CD14-positive monocyte (primary cell): ENCODE results near the gene TNFAIP2. TPM values are rescaled to one million over a fixed set of nuclear protein-coding genes. Genes with fewer than 3 reads are reported as not detected.
"Not testable (repeated sequence)": the region's sequence is repeated elsewhere in the genome, so short reads cannot be mapped to it uniquely, and the experiment has no call there.

Experiments
- DNase-seq, 3 donors: peaks; one replicate each; pipeline ENCODE4 v3.0.0-alpha.2; 2011 to 2022
- H2AFZ ChIP-seq: 2 replicates; pipeline ENCODE4 v1.6.0; 2012; ENCODE audit warnings: mild to moderate bottlenecking, low read depth, low read length, inconsistent platforms; ENCODE audit not compliant: insufficient read depth, poor library complexity, severe bottlenecking
- H3K27ac ChIP-seq, 2 donors: 1 replicate in 1 of 2; 2 replicates in 1 of 2; pipeline ENCODE4 v1.5.1; 2012 to 2013; ENCODE audit warnings: low read length in 2 of 2, control low read depth in 1 of 2, inconsistent platforms in 1 of 2, low read depth in 1 of 2, mild to moderate bottlenecking in 1 of 2
- H3K27me3 ChIP-seq, 2 donors: one replicate each; pipeline versions ENCODE4 v1.6.0 to v1.6.1; 2011 to 2013; ENCODE audit warnings: low read length in 2 of 2; ENCODE audit not compliant: control insufficient read depth in 2 of 2, insufficient read depth in 2 of 2
- H3K36me3 ChIP-seq, 2 donors: replicated peaks in 1 of 2; 1 replicate in 1 of 2; 2 replicates in 1 of 2; pipeline versions ENCODE4 v1.5.1 to v1.6.1; 2012 to 2013; ENCODE audit warnings: low read length in 2 of 2, control low read depth in 1 of 2, inconsistent platforms in 1 of 2, mild to moderate bottlenecking in 1 of 2; ENCODE audit not compliant: insufficient read depth in 2 of 2, control insufficient read depth in 1 of 2
- H3K4me1 ChIP-seq, 2 donors: 1 replicate in 1 of 2; 2 replicates in 1 of 2; pipeline versions ENCODE4 v1.5.1 to v1.6.1; 2012 to 2013; ENCODE audit warnings: low read length in 2 of 2, control low read depth in 1 of 2, inconsistent platforms in 1 of 2, mild to moderate bottlenecking in 1 of 2, moderate library complexity in 1 of 2; ENCODE audit not compliant: insufficient read depth in 2 of 2, control insufficient read depth in 1 of 2
- H3K4me2 ChIP-seq: replicated peaks from 2 replicates; pipeline ENCODE3; 2012; ENCODE audit warnings: low read length, moderate library complexity, mild to moderate bottlenecking; ENCODE audit not compliant: poor library complexity, severe bottlenecking; ENCODE audit errors: extremely low read depth
- H3K4me3 ChIP-seq, 3 experiments: fragments of 200-600 bp in 1 of 3; sonication (generic) in 1 of 3; replicated peaks in 1 of 3; 1 replicate in 2 of 3; 2 replicates in 1 of 3; pipeline ENCODE4 v1.5.1; 2011 to 2013; ENCODE audit warnings: low read length in 3 of 3, mild to moderate bottlenecking in 3 of 3, control low read depth in 2 of 3, low read depth in 2 of 3, inconsistent platforms in 1 of 3, moderate library complexity in 1 of 3
- H3K79me2 ChIP-seq: 2 replicates; pipeline ENCODE4 v1.6.0; 2012; ENCODE audit warnings: mild to moderate bottlenecking, control low read depth, inconsistent platforms, low read length, moderate library complexity; ENCODE audit not compliant: insufficient read depth
- H3K9ac ChIP-seq: 2 replicates; pipeline ENCODE4 v1.6.0; 2017; ENCODE audit warnings: low read length, mild to moderate bottlenecking; ENCODE audit not compliant: insufficient read depth, poor library complexity, severe bottlenecking
- H3K9me3 ChIP-seq, 2 donors: replicated peaks in 1 of 2; 1 replicate in 1 of 2; 2 replicates in 1 of 2; pipeline versions ENCODE4 v1.5.1 to v1.6.1; 2012 to 2013; ENCODE audit warnings: low read length in 2 of 2, control low read depth in 1 of 2; ENCODE audit not compliant: control insufficient read depth in 1 of 2, insufficient read depth in 1 of 2
- H4K20me1 ChIP-seq: 2 replicates; pipeline ENCODE4 v1.6.0; 2012; ENCODE audit warnings: mild to moderate bottlenecking, low read length, control low read depth, moderate library complexity; ENCODE audit not compliant: insufficient read depth
- H3K27ac Mint-ChIP-seq, 7 donors: one replicate each; pipeline ENCODE4 v1.8.0; 2020; ENCODE audit warnings: mild to moderate bottlenecking in 7 of 7, mixed read lengths in 7 of 7, moderate library complexity in 6 of 7, inconsistent platforms in 2 of 7
- H3K27me3 Mint-ChIP-seq, 3 donors: one replicate each; pipeline ENCODE4 v1.8.0; 2021 to 2022; ENCODE audit warnings: low read depth in 3 of 3, mild to moderate bottlenecking in 3 of 3, mixed read lengths in 3 of 3, moderate library complexity in 3 of 3, inconsistent platforms in 1 of 3
- H3K36me3 Mint-ChIP-seq, 2 donors: one replicate each; pipeline ENCODE4 v1.8.0; 2020; ENCODE audit warnings: mixed read lengths in 2 of 2, inconsistent platforms in 1 of 2, mild to moderate bottlenecking in 1 of 2
- H3K4me1 Mint-ChIP-seq: one replicate; pipeline ENCODE4 v1.8.0; 2020; ENCODE audit warnings: mild to moderate bottlenecking, mixed read lengths
- H3K4me3 Mint-ChIP-seq, 2 donors: one replicate each; pipeline ENCODE4 v1.8.0; 2020; ENCODE audit warnings: mild to moderate bottlenecking in 2 of 2, mixed read lengths in 2 of 2, moderate library complexity in 1 of 2
- H3K9me3 Mint-ChIP-seq, 7 donors: one replicate each; pipeline ENCODE4 v1.8.0; 2020 to 2022; ENCODE audit warnings: mixed read lengths in 7 of 7, mild to moderate bottlenecking in 6 of 7, moderate library complexity in 6 of 7, inconsistent platforms in 2 of 7
- CTCF ChIP-seq: fragments of 200-600 bp; IDR thresholded peaks from one replicate; pipeline ENCODE4 v1.8.0; 2022; ENCODE audit warnings: antibody characterized with exemption, mild to moderate bottlenecking
- WGBS: methylation state at CpG from one replicate; pipeline ENCODE4 v1.1.5; 2013; ENCODE audit warnings: missing lambda C conversion rate; ENCODE audit not compliant: insufficient coverage; 5-methylcytosine and 5-hydroxymethylcytosine counted together
- intact Hi-C, 2 donors: fragments of 100-400 bp; cut with micrococcal nuclease; formaldehyde crosslinking; loops; one replicate each; pipeline versions ENCODE4 v1.15.0 to v1.15.1; 2023
- polyA plus RNA-seq, 3 donors: library from polyadenylated mRNA; depleted of rRNA in 1 of 3; unstranded in 2 of 3; stranded (reverse) in 1 of 3; fragments of 300-500 nt in 2 of 3; fragments of >200 nt in 1 of 3; fragmentation: Illumina TruSeq in 2 of 3; gene quantifications; 1 replicate in 2 of 3; 2 replicates in 1 of 3; pipeline ENCODE4 v1.2.3, GENCODE V29; 2012 to 2021

Gene TNFAIP2
- polyA plus RNA-seq, 3 donors, result 41.5 to 1,807 (median 50.8) TPM

GRCh38 chr14:103115845-103116572 is 7.3 kb upstream of the TNFAIP2 start:
- no peak overlapping the region for H3K9ac ChIP-seq
- no peaks in the 10 kb centered on the region for H3K9me3 Mint-ChIP-seq
- TF ChIP-seq CTCF, result no peak
- H3K36me3 ChIP-seq, result no peaks in the 10 kb centered on the region
- no peak overlapping the region for H3K4me3 ChIP-seq
- no peaks in the 10 kb centered on the region for H4K20me1 ChIP-seq
- H3K27ac ChIP-seq, result peak overlapping the region; percentile 51 to 59
- H3K9me3 ChIP-seq, result no peaks in the 10 kb centered on the region
- H3K4me1 Mint-ChIP-seq, result peaks cover 92% of the 10 kb centered on the region
- peak overlapping the region; percentile 83 to 89 (median 86) for H3K27ac Mint-ChIP-seq
- 96% methylated on average over 9 of the region's 10 CpGs for WGBS
- H3K4me1 ChIP-seq, result peaks cover 92 to 100% of the 10 kb centered on the region in 2 donors
- H3K27me3 Mint-ChIP-seq, result peaks cover 0 to 4% (median 0%) of the 10 kb centered on the region in 3 donors
- H3K4me2 ChIP-seq, result no peak overlapping the region
- no peaks in the 10 kb centered on the region for H3K36me3 Mint-ChIP-seq
- peak in 2 of 3 donors; percentile 27 to 55 for DNase-seq
- peak overlapping the region in 1 of 2 donors; percentile 39 for H3K4me3 Mint-ChIP-seq
- H2AFZ ChIP-seq, result no peak overlapping the region
- intact Hi-C loops, result loop anchor here in 1 of 2 donors (5.0 kb wide), 1 partner anchor 216 kb away; the partner anchor contains the start of gene EIF5
- no peaks in the 10 kb centered on the region for H3K27me3 ChIP-seq
- peaks cover 12% of the 10 kb centered on the region for H3K79me2 ChIP-seq

GRCh38 chr14:103116636-103117035 is 6.6 kb upstream of the TNFAIP2 start:
- no peaks in the 10 kb centered on the region for H3K9me3 ChIP-seq
- intact Hi-C loops, result loop anchor here in 1 of 2 donors (5.0 kb wide), 1 partner anchor 216 kb away; the partner anchor contains the start of gene EIF5
- WGBS, result 85% methylated on average over 16 of the region's 17 CpGs
- no peak overlapping the region for H3K9ac ChIP-seq
- H4K20me1 ChIP-seq, result no peaks in the 10 kb centered on the region
- Mint-ChIP-seq H3K4me3 (no peak overlapping the region), H3K27ac (peak overlapping the region in 5 of 7 donors; percentile 41 to 87 (median 85)), H3K9me3 (no peaks in the 10 kb centered on the region), H3K27me3 (peaks cover 0 to 4% (median 0%) of the 10 kb centered on the region in 3 donors), H3K4me1 (peaks cover 91% of the 10 kb centered on the region), H3K36me3 (no peaks in the 10 kb centered on the region)
- no peaks in the 10 kb centered on the region for H3K27me3 ChIP-seq
- H2AFZ ChIP-seq, result no peak overlapping the region
- DNase-seq, result no peak
- H3K4me1 ChIP-seq, result peaks cover 91 to 100% of the 10 kb centered on the region in 2 donors
- H3K79me2 ChIP-seq, result peaks cover 12% of the 10 kb centered on the region
- H3K27ac ChIP-seq, result peak overlapping the region in 1 of 2 donors; percentile 59
- no peak overlapping the region for H3K4me2 ChIP-seq
- no peak overlapping the region for H3K4me3 ChIP-seq
- no peaks in the 10 kb centered on the region for H3K36me3 ChIP-seq
- no peak for TF ChIP-seq CTCF

DNA sequence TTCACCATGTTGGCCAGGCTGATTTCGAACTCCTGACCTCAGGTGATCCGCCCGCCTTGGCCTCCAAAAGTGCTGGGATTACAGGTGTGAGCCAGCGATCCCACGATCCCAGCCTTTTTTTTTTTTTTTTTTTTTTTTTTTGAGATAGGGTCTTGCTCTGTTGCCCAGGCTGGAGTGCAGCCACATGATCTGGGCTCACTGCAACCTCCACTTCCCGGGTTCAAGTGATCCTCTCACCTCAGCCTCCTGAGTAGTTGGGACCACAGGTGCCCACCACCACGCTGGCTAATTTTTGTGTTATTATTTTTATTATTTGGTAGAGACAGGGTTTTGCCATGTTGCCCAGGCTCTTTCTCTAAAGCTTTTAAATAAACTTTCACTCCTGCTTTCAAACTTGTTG is 5.8 kb upstream of the TNFAIP2 start:
- not testable (repeated sequence) for H3K9ac ChIP-seq, H3K4me3 ChIP-seq, H3K36me3 Mint-ChIP-seq, DNase-seq, H3K9me3 ChIP-seq, H2AFZ ChIP-seq, H3K27me3 ChIP-seq, H3K4me2 ChIP-seq, H3K4me3 Mint-ChIP-seq, H3K9me3 Mint-ChIP-seq, H3K27me3 Mint-ChIP-seq, H4K20me1 ChIP-seq, H3K36me3 ChIP-seq
- Histone ChIP-seq H3K27ac (peak overlapping the region; percentile 27 to 99), H3K79me2 (peaks cover 14% of the 10 kb centered on the region), H3K4me1 (peaks cover 88 to 100% of the 10 kb centered on the region in 2 donors)
- intact Hi-C loops, result loop anchor here in 1 of 2 donors (5.0 kb wide), 1 partner anchor 215 kb away; the partner anchor contains the start of gene EIF5
- no CpG with 5 or more reads among the region's 7 CpGs for WGBS
- Mint-ChIP-seq H3K27ac (peak overlapping the region; percentile 96 to 99 (median 98)), H3K4me1 (peaks cover 87% of the 10 kb centered on the region)
